Measurements from ENCODE around the gene TPCN2. TPM values are rescaled to one million over a fixed set of nuclear protein-coding genes. Genes with fewer than 3 reads are reported as not detected.
A peak's percentile ranks its signal among the peaks of the same experiment; 100 is the strongest.
"Not testable (repeated sequence)": the region's sequence is repeated elsewhere in the genome, so short reads cannot be mapped to it uniquely, and the experiment has no call there.

Gene TPCN2
- total RNA-seq (2014; rRNA removed; shearing (Covaris generic)): 3.2 and 4.7 TPM in 2 replicates

DNA sequence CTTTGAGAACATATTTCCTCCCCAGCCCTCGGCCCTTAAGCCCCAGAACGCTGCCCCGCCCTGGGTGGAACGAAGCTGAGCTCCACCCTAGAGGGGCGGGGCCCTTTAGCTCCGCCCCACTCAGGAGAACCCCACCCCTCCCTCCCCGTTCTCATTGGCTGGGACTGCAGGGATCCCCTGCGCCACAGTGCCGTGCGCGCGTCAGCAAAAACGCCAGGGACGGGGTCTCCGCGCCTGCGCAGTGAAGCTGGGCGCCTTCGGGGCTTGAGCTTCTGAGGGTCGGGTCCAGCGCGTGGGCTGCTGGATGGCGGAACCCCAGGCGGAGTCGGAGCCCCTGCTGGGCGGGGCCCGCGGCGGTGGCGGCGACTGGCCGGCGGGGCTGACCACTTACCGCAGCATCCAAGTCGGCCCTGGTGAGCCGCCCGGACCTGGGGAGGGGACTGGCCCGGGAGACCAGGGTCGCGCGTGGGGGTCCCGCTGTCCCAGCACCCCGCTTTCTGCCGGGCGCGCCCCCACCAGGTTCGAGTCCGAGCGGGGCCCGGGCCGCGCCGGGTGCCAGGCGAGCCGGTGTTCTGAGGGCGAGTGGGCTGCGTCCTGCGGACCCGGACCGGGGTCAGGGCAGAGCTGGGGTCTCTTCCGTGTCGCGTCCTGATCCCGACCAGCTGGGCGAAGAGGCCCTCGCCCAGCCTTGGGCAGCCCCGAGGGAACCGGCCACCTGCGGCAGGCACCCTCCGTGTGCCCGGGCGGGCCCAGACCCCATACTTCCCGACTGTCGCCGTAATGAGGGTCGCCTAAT, at the start of gene TPCN2:
Gene TPCN2, plus strand, starts transcription at position 239 of the 796 bp plus-strand sequence. Its CDS starts 66 bp downstream, at position 305.
- DNase-seq (ENCODE audit: low read depth): peak; percentile 93

- no peak for DNase-seq (ENCODE audit: low read depth)
Observed at GRCh38 chr11:68999093-68999747, 49.5 kb upstream of the TPCN2 start.

DNA sequence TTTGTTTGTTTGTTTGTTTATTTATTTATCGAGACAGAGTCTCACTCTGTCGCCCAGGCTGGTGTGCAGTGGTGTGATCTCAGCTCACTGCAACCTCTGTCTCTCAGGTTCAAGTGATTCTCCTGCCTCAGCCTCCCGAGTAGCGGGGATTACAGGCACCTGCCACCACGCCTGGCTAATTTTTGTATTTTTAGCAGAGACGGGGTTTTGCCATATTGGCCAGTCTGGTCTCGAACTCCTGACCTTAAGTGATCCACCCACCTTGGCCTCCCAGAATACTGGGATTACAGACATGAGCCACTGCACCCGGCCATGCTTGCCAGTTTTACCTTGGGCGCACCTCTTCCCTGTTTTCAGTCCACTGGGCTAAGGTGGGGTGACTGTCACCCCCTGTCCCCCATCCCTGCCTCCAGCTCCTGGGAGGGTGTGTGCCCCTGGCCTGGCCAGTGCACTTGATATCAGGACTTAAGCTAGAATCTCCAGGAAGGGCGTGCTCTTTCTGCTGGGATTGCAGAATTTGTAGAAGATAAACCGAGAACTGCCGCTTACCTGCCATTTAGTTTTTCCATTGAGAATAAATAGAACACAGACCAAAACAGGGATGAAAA, 48.9 kb upstream of the TPCN2 start:
- DNase-seq (ENCODE audit: low read depth): not testable (repeated sequence)

- no peak for DNase-seq (ENCODE audit: low read depth)
Observed at GRCh38 chr11:69000391-69000790, 48.3 kb upstream of the TPCN2 start.

- DNase-seq (ENCODE audit: low read depth): peak; percentile 81
Observed at GRCh38 chr11:69000831-69001242, 47.9 kb upstream of the TPCN2 start.

- no peak for DNase-seq (ENCODE audit: low read depth)
Observed at GRCh38 chr11:69001243-69002081, 47.3 kb upstream of the TPCN2 start.

GRCh38 chr11:69002110-69002569, 46.6 kb upstream of the TPCN2 start:
- DNase-seq (ENCODE audit: low read depth): no peak

DNA sequence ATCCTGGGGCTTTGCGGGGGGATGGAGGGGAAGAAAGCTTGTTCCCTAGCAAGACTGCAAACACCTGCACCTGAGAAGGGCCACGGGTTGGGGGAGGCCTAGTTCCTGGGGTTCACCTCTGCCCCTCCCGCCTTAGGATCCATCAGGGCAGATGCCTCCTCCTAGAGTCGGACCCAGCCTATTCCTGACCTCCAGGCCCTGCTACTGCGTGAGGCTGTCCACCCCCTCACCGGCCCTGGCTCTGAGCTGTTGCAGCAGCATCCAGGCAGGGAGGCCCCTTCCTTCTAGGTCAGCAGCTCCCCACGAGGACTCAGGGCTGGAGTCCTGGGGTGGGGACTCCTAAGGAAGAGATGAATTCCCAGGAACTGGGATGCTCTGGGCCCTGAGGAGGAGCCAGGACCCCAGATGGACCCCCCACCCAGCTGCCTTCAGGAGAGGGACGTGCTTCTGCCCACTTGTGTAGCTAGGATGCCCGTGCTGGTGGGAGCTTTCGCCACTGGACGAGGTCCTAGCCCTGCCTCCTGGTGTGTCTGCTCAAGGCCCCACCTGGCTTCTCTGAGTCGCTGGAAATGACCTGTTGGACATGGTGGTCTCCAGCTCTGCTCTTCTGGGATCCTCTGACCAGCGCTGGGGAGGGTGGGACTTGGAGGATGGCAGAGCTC, 46.0 kb upstream of the TPCN2 start:
- DNase-seq (ENCODE audit: low read depth): no peak

DNA sequence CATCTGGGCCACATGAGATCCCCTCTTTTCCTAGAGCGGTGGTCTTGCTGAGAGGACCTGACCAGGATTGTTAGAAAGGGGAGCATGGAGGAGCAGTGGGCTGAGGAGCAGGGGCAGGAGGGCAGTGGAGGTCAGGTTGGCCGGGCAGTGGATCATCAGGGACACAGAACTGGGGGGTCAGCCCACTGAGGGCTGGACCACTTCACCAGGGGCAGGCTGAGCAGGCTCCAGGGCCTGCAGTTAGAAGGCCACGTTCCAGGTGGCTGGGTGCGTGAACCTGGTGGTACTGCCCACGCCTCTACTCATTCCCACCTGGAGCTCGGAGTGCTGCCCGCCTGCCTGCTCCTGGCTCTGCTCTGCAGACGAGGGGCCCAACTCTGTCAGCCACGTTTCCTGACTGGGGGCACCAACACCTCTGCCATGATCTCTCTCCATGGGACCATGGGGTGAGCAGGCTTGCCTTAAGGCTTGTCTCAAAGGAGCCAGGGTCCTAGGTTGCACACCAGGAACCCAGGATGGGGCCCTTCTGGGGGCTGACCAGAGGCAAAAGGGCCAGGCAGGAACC, 45.3 kb upstream of the TPCN2 start:
- DNase-seq (ENCODE audit: low read depth): no peak

GRCh38 chr11:69003866-69004367, 44.8 kb upstream of the TPCN2 start:
- DNase-seq (ENCODE audit: low read depth): no peak

DNA sequence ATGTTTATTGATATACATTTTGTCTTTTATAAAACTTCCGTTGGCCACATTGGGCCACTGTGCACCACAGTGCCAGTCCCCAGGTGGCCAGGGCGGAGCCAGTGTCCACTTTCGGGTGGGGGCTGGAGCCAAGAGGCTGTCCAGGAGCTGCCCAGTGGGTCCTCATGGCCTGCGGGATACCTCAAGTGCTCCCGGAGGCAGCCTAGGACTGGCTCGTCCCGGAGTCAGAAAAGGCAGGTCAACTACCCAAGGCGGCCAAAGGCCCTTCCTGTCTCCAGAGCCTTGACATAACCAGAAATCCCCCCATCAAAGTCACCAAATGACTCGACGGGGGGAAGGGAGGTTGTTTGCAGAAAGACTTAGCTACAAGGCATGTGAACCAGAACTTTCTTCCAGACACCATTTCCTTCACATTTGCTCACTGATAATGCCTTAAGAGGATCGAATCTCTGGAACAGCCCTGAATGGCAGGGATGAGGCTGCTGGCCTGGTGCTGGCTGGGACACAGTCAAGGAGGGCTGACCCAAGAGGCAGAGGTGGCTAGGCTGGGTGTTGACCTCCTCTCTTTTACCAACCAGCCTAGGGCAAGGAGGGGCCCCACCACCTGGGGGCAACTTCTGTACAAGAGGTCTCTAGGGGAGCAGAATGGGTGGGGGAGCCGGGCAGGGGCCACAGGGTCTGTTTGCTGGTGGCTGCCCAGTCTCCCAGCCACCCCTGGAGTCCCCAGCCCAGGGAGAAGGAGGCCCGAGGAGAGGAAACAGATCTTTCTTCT, 44.1 kb upstream of the TPCN2 start:
- no peak for DNase-seq (ENCODE audit: low read depth)

GRCh38 chr11:69005183-69005630, 43.5 kb upstream of the TPCN2 start:
- DNase-seq (ENCODE audit: low read depth): no peak

GRCh38 chr11:69005631-69006368, 42.9 kb upstream of the TPCN2 start:
- DNase-seq (ENCODE audit: low read depth): no peak

GRCh38 chr11:69006816-69007215, 41.9 kb upstream of the TPCN2 start:
- no peak for DNase-seq (ENCODE audit: low read depth)

GRCh38 chr11:69007975-69008381, 40.8 kb upstream of the TPCN2 start:
- no peak for DNase-seq (ENCODE audit: low read depth)

- peak; percentile 93 for DNase-seq (ENCODE audit: low read depth)
Observed at GRCh38 chr11:69008737-69009440, 39.8 kb upstream of the TPCN2 start.

GRCh38 chr11:69009441-69010211, 39.1 kb upstream of the TPCN2 start:
- no peak for DNase-seq (ENCODE audit: low read depth)

All from RPMI7951 (cell line).